IMR-90 (cell line): ENCODE measurements around the gene ZBTB38. TPM values are rescaled to one million over a fixed set of nuclear protein-coding genes. Genes with fewer than 3 reads are reported as not detected.
A peak's percentile ranks its signal among the peaks of the same experiment; 100 is the strongest.

ENCODE experiments used
- ATAC-seq: fragments of 200-7000 bp; cut with Tn5 transposase; 2 replicates; pipeline ENCODE4 v1.9.1; 2020; ENCODE audit warnings: low read depth, mild to moderate bottlenecking, moderate library complexity
- BruUV-seq: library from RNA; stranded (reverse); fragments of 400-500 nt; replicated peaks from 2 replicates; lab custom pipeline; 2021; lab: Mats Ljungman, UMichigan
- CTCF ChIA-PET: fragments of 300-600 bp; formaldehyde crosslinking; extraction: SDS; loops from one replicate; lab custom pipeline; 2021; ENCODE audit warnings: antibody characterized with exemption; lab: Yijun Ruan, JAX
- POLR2A ChIA-PET: fragments of 300-600 bp; sonication (Branson Sonifier 250); formaldehyde crosslinking; loops from one replicate; lab custom pipeline; 2022; ENCODE audit warnings: antibody characterized with exemption; ENCODE audit not compliant: unreplicated experiment; lab: Charles Lee
- DNase-seq: peaks from one replicate; pipeline ENCODE4 v3.0.0; 2013
- H2AFZ ChIP-seq: replicated peaks from 2 replicates; pipeline ENCODE3; 2013; ENCODE audit warnings: low read length, mild to moderate bottlenecking; ENCODE audit not compliant: poor library complexity
- H2AK5ac ChIP-seq: 2 replicates; pipeline ENCODE4 v1.6.1; 2013; ENCODE audit warnings: low read depth, low read length, inconsistent platforms
- H2AK9ac ChIP-seq: replicated peaks from 2 replicates; pipeline ENCODE3; 2013; ENCODE audit warnings: mild to moderate bottlenecking, low read depth, low read length, moderate library complexity; ENCODE audit not compliant: poor library complexity
- H2BK120ac ChIP-seq: 2 replicates; pipeline ENCODE4 v1.6.1; 2013; ENCODE audit warnings: low read depth, low read length, inconsistent platforms
- H2BK15ac ChIP-seq: 3 replicates; pipeline ENCODE4 v1.6.1; 2013; ENCODE audit warnings: low read depth, low read length, inconsistent platforms
- H2BK20ac ChIP-seq: 2 replicates; pipeline ENCODE4 v1.6.1; 2013; ENCODE audit warnings: low read depth, mild to moderate bottlenecking, inconsistent platforms, low read length, moderate library complexity
- H2BK5ac ChIP-seq: 2 replicates; pipeline ENCODE4 v1.6.1; 2013; ENCODE audit warnings: mild to moderate bottlenecking, low read depth, low read length, inconsistent platforms; ENCODE audit not compliant: poor library complexity, severe bottlenecking
- H3K14ac ChIP-seq: replicated peaks from 2 replicates; pipeline ENCODE4 v1.6.1; 2013; ENCODE audit warnings: low read depth, low read length, inconsistent platforms
- H3K18ac ChIP-seq: 2 replicates; pipeline ENCODE4 v1.6.1; 2013; ENCODE audit warnings: low read depth, low read length, control low read depth
- H3K23ac ChIP-seq: 2 replicates; pipeline ENCODE4 v1.6.1; 2013; ENCODE audit warnings: low read depth, low read length, inconsistent platforms
- H3K27ac ChIP-seq: 2 replicates; pipeline ENCODE4 v1.5.1; 2013; ENCODE audit warnings: mild to moderate bottlenecking, control low read depth, low read length; ENCODE audit not compliant: insufficient read depth
- H3K27me3 ChIP-seq: 2 replicates; pipeline ENCODE4 v1.6.1; 2013; ENCODE audit warnings: low read length; ENCODE audit not compliant: control insufficient read depth, insufficient read depth
- H3K36me3 ChIP-seq: 2 replicates; pipeline ENCODE4 v1.6.1; 2013; ENCODE audit warnings: low read length, mixed read lengths; ENCODE audit not compliant: control insufficient read depth, insufficient read depth
- H3K4ac ChIP-seq: 2 replicates; pipeline ENCODE4 v1.6.1; 2013; ENCODE audit warnings: low read depth, low read length, inconsistent platforms
- H3K4me1 ChIP-seq: 2 replicates; pipeline ENCODE4 v1.6.1; 2013; ENCODE audit warnings: low read length, mixed read lengths; ENCODE audit not compliant: control insufficient read depth, insufficient read depth
- H3K4me2 ChIP-seq: 2 replicates; pipeline ENCODE4 v1.6.1; 2013; ENCODE audit warnings: low read depth, mild to moderate bottlenecking, control low read depth, low read length, moderate library complexity
- H3K4me3 ChIP-seq: 2 replicates; pipeline ENCODE4 v1.5.1; 2013; ENCODE audit warnings: low read depth, mild to moderate bottlenecking, control low read depth, low read length, moderate library complexity; ENCODE audit not compliant: insufficient read depth
- H3K56ac ChIP-seq: 2 replicates; pipeline ENCODE4 v1.6.1; 2013; ENCODE audit warnings: low read length, inconsistent platforms; ENCODE audit not compliant: insufficient read depth; ENCODE audit errors: extremely low read depth
- H3K79me1 ChIP-seq, 2 experiments: 2 replicates each; pipeline ENCODE4 v1.6.1; 2013; ENCODE audit warnings: low read length in 2 of 2, inconsistent platforms in 1 of 2, low read depth in 1 of 2
- H3K9ac ChIP-seq: 2 replicates; pipeline ENCODE4 v1.6.1; 2013; ENCODE audit warnings: low read depth, low read length, control low read depth
- H3K9me1 ChIP-seq: 2 replicates; pipeline ENCODE4 v1.6.1; 2013; ENCODE audit warnings: low read length, inconsistent platforms; ENCODE audit not compliant: insufficient read depth
- H3K9me3 ChIP-seq: 2 replicates; pipeline ENCODE4 v1.6.1; 2013; ENCODE audit warnings: low read length; ENCODE audit not compliant: control insufficient read depth, insufficient read depth
- H4K20me1 ChIP-seq: 2 replicates; pipeline ENCODE4 v1.6.1; 2013; ENCODE audit warnings: low read length, inconsistent platforms; ENCODE audit not compliant: insufficient read depth
- H4K5ac ChIP-seq: 2 replicates; pipeline ENCODE4 v1.6.1; 2013; ENCODE audit warnings: mild to moderate bottlenecking, low read depth, low read length, control low read depth
- H4K8ac ChIP-seq, 2 experiments: 2 replicates each; pipeline ENCODE4 v1.6.1; 2013; ENCODE audit warnings: low read depth in 2 of 2, low read length in 2 of 2, control low read depth in 1 of 2, inconsistent platforms in 1 of 2
- H4K91ac ChIP-seq: 2 replicates; pipeline ENCODE4 v1.6.1; 2013; ENCODE audit warnings: low read depth, low read length, inconsistent platforms; ENCODE audit not compliant: insufficient read depth
- BHLHE40 ChIP-seq: fragments of 150-350 bp; IDR thresholded peaks from 2 replicates; pipeline ENCODE4 v1.6.1; 2016; ENCODE audit warnings: mild to moderate bottlenecking, low read depth, low read length
- CEBPB ChIP-seq: IDR thresholded peaks from 2 replicates; pipeline ENCODE4 v1.6.1; 2012; ENCODE audit warnings: low read depth, low read length, improper control_type of control experiment
- CHD1 ChIP-seq: IDR thresholded peaks from 2 replicates; pipeline ENCODE4 v1.6.1; 2012; ENCODE audit warnings: low read depth, low read length, improper control_type of control experiment
- ELK1 ChIP-seq: fragments of 150-350 bp; IDR thresholded peaks from 2 replicates; pipeline ENCODE4 v1.6.1; 2016; ENCODE audit warnings: low read depth, mild to moderate bottlenecking, low read length, moderate library complexity, borderline replicate concordance
- FOS ChIP-seq: fragments of 150-350 bp; IDR thresholded peaks from 2 replicates; pipeline ENCODE4 v1.6.1; 2016; ENCODE audit warnings: low read depth, low read length
- MAFK ChIP-seq: IDR thresholded peaks from 2 replicates; pipeline ENCODE4 v1.6.1; 2012; ENCODE audit warnings: low read depth, low read length, improper control_type of control experiment
- MAZ ChIP-seq: IDR thresholded peaks from 2 replicates; pipeline ENCODE4 v1.6.1; 2012; ENCODE audit warnings: low read depth, mild to moderate bottlenecking, low read length, improper control_type of control experiment, moderate library complexity, borderline replicate concordance
- MXI1 ChIP-seq: IDR thresholded peaks from 2 replicates; pipeline ENCODE4 v1.6.1; 2012; ENCODE audit warnings: low read depth, mild to moderate bottlenecking, low read length, moderate library complexity, borderline replicate concordance
- NFE2L2 ChIP-seq: fragments of 150-350 bp; IDR thresholded peaks from 2 replicates; pipeline ENCODE4 v1.6.1; 2016; ENCODE audit warnings: low read depth, mild to moderate bottlenecking, low read length
- POLR2A ChIP-seq: IDR thresholded peaks from 2 replicates; pipeline ENCODE4 v1.6.1; 2012; ENCODE audit warnings: mild to moderate bottlenecking, low read depth, low read length
- RAD21 ChIP-seq: IDR thresholded peaks from 2 replicates; pipeline ENCODE4 v1.6.1; 2012; ENCODE audit warnings: low read length, improper control_type of control experiment
- RCOR1 ChIP-seq: IDR thresholded peaks from 2 replicates; pipeline ENCODE4 v1.6.1; 2012; ENCODE audit warnings: mild to moderate bottlenecking, low read length, improper control_type of control experiment; ENCODE audit not compliant: insufficient replicate concordance
- USF2 ChIP-seq: fragments of 150-350 bp; IDR thresholded peaks from 2 replicates; pipeline ENCODE4 v1.6.1; 2017; ENCODE audit warnings: mild to moderate bottlenecking, antibody characterized with exemption, low read length, low read depth
- WGBS, 2 experiments: methylation state at CpG; one replicate each; pipeline versions ENCODE4 v1.1.5 to v1.1.7; 2013; ENCODE audit warnings: missing lambda C conversion rate in 2 of 2; ENCODE audit not compliant: insufficient read length in 1 of 2; ENCODE audit errors: extremely low coverage in 2 of 2; 5-methylcytosine and 5-hydroxymethylcytosine counted together
- dilution Hi-C: fragments of 300-500 bp; cut with HindIII; formaldehyde crosslinking; loops from one replicate; pipeline ENCODE4 v1.14.3; 2018; ENCODE audit warnings: low sequenced_read_pairs; ENCODE audit not compliant: unreplicated experiment
- in situ Hi-C: fragments of 300-500 bp; cut with MboI; formaldehyde crosslinking; loops from 3 replicates; pipeline ENCODE4 v1.14.3; 2019; ENCODE audit warnings: low sequenced_read_pairs, inconsistent platforms, mixed read lengths
- intact Hi-C: fragments of 100-400 bp; cut with micrococcal nuclease; formaldehyde crosslinking; loops from 2 replicates; pipeline ENCODE4 v1.10.0; 2022
- polyA plus RNA-seq, 3 experiments: library from polyadenylated mRNA; depleted of rRNA; stranded (reverse); fragments of >200 nt; gene quantifications; 2 replicates each; pipeline ENCODE4 v1.2.3, GENCODE V29; 2012; ENCODE audit warnings: low replicate concordance in 1 of 3
- total RNA-seq: library from RNA; depleted of rRNA; stranded (reverse); fragments of >200 nt; gene quantifications from 2 replicates; pipeline ENCODE4 v1.2.3, GENCODE V29; 2012

ZBTB38 gene
- total and polyA plus RNA-seq, 2 of the 4 experiments (the other 2 are of a cell fraction), result 44.9 to 274 TPM

DNA sequence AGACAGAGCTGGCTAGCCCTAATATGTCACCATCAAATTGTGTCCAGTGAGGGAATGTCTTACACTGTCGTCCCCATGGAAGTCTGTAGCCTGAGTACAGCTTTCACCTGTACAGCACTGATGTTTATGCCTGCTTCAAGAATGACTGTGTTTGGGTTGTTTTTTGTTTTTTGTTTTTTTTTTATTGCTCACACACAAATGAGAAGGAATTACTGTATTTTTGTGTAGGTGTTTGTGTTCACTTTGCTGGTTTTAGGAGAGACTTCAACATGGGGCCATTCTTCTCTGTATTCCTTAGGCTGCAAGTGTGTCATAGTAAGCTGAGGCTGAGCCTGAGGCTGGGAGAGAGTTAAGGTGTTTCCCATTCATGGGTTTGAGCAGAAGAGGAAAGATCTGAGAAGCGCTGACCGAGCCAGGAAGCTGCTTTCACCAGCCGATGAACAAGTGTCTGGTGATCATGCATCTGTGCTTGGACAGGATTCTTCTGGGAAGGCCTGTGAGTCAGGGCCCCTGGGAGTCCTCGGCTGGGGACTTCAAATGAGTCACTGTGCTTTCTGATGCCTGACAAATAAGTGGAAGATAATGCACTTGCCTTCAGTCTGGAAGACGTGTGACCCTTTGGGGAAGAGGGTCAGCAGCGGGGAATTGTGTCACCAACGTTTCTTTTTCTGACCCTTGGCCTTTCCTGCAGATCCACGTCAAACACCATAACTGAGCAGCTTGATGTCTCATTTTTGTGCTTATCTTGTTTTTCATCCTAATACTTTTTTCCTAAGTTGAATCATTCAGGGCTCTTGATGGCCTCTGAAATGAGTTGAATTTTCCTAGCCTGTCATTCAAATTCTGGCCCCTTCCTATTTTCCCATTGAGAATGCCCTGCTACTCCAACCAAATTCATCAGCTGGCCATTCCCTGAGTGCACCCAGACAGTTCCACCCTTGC lies 36.7 kb upstream of the ZBTB38 start:
- intact Hi-C loops, result no loop called here
- Histone ChIP-seq H3K56ac (peak overlapping the region; percentile 92), H3K4ac (peak overlapping the region; percentile 99), H3K9ac (peak overlapping the region; percentile 59), H3K18ac (peak overlapping the region; percentile 94), H4K5ac (peak overlapping the region; percentile 73), H3K36me3 (no peaks in the 10 kb centered on the region), H3K4me1 (peaks cover 33% of the 10 kb centered on the region), H2BK120ac (peak overlapping the region; percentile 99), H3K4me3 (no peak overlapping the region), H3K27ac (peak overlapping the region; percentile 88), H2AK5ac (peak overlapping the region; percentile 98), H4K8ac (peak overlapping the region; percentile 95), H3K4me2 (peak overlapping the region; percentile 32; the same call in 1 of the 2 replicates), H2BK5ac (peak overlapping the region; percentile 99), H2AK9ac (peak overlapping the region; percentile 83), H3K9me1 (peaks cover 40% of the 10 kb centered on the region), H3K79me1 (peaks cover 0 to 33% of the 10 kb centered on the region in 2 experiments; a peak in 3 of 4 replicates), H2BK15ac (peak overlapping the region; percentile 95), H2BK20ac (peak overlapping the region; percentile 99), H3K27me3 (no peaks in the 10 kb centered on the region), H2AFZ (peak overlapping the region; percentile 37), H3K9me3 (no peaks in the 10 kb centered on the region), H4K91ac (peak overlapping the region; percentile 97), H4K20me1 (no peaks in the 10 kb centered on the region), H3K23ac (peak overlapping the region; percentile 98), H3K14ac (peak overlapping the region; percentile 98)
- dilution Hi-C loops, result no loop called here
- in situ Hi-C loops, result loop anchor here (25.0 kb wide), 1 partner anchor 556 kb away; the partner anchor contains the start of gene ATP1B3
- no TSS peak for BruUV-seq
- ATAC-seq (peak; percentile 76), DNase-seq (peak; percentile 99)
- 0% methylated on average over 4 of the region's 9 CpGs; no CpG with 5 or more reads in 1 of the 2 experiments for WGBS, 2 experiments
- ChIA-PET CTCF (interaction anchor here (1.2 to 1.6 kb wide), 2 partner anchors 20 to 229 kb away, joined by 3 to 6 read pairs; no protein-coding TSS in a partner anchor), POLR2A (interaction anchor here (1.3 kb wide), 1 partner anchor 35 kb away, joined by 4 read pairs; no protein-coding TSS in a partner anchor)
- TF ChIP-seq CEBPB (peak; percentile 81), RAD21 (no peak), ELK1 (no peak), USF2 (no peak), POLR2A (peak; percentile 59), BHLHE40 (peak; percentile 75), NFE2L2 (no peak), RCOR1 (peak; percentile 77), MXI1 (no peak), MAFK (peak; percentile 48), MAZ (peak; percentile 44; the same call in 1 of the 2 replicates), CHD1 (0 out of 2 replicates have a peak, but pooled peaks have one; percentile 91), FOS (peak; percentile 99)
